Neural progenitor cell (in vitro differentiated cells): ENCODE results near the gene SULT1A3. TPM values are rescaled to one million over a fixed set of nuclear protein-coding genes. Genes with fewer than 3 reads are reported as not detected.
"Not testable (repeated sequence)": the region's sequence is repeated elsewhere in the genome, so short reads cannot be mapped to it uniquely, and the experiment has no call there.

Source experiments
- DNase-seq: peaks from one replicate; pipeline ENCODE4 v3.0.0-alpha.2; 2016; ENCODE audit warnings: low spot score
- H2AFZ ChIP-seq: fragments of 200-600 bp; sonication (generic); replicated peaks from 2 replicates; pipeline ENCODE4 v1.6.1; 2016; ENCODE audit warnings: antibody characterized with exemption
- H3F3A ChIP-seq: fragments of 200-600 bp; sonication (generic); 2 replicates; pipeline ENCODE4 v1.6.1; 2016; ENCODE audit warnings: antibody characterized with exemption, low read depth
- H3K27ac ChIP-seq: fragments of 200-600 bp; sonication (generic); 2 replicates; pipeline ENCODE4 v1.5.1; 2016; ENCODE audit warnings: mild to moderate bottlenecking
- H3K27me3 ChIP-seq: fragments of 200-600 bp; sonication (generic); 2 replicates; pipeline ENCODE4 v1.6.1; 2016; ENCODE audit warnings: mild to moderate bottlenecking, moderate library complexity
- H3K36me3 ChIP-seq: fragments of 200-600 bp; sonication (generic); 2 replicates; pipeline ENCODE4 v1.5.1; 2016
- H3K4me1 ChIP-seq: fragments of 200-600 bp; sonication (generic); 2 replicates; pipeline ENCODE4 v1.6.1; 2016; ENCODE audit warnings: mixed run types
- H3K4me2 ChIP-seq: fragments of 200-600 bp; sonication (generic); 2 replicates; pipeline ENCODE4 v1.6.1; 2016
- H3K4me3 ChIP-seq: fragments of 200-600 bp; sonication (generic); 2 replicates; pipeline ENCODE4 v1.5.1; 2016
- H3K79me2 ChIP-seq: fragments of 200-600 bp; sonication (generic); 2 replicates; pipeline ENCODE4 v1.6.1; 2016; ENCODE audit warnings: low read depth
- H3K9ac ChIP-seq: fragments of 200-600 bp; sonication (generic); 2 replicates; pipeline ENCODE4 v1.6.1; 2016
- H3K9me3 ChIP-seq: fragments of 200-600 bp; sonication (generic); 2 replicates; pipeline ENCODE4 v1.5.1; 2016; ENCODE audit warnings: low read depth
- H4K20me1 ChIP-seq: fragments of 200-600 bp; sonication (generic); 2 replicates; pipeline ENCODE4 v1.6.1; 2016; ENCODE audit warnings: low read depth
- H3K27ac Mint-ChIP-seq: 3 replicates; pipeline ENCODE4 v1.8.0; 2021; ENCODE audit warnings: mixed read lengths
- H3K27me3 Mint-ChIP-seq: 2 replicates; pipeline ENCODE4 v1.8.0; 2022; ENCODE audit warnings: low read depth, mild to moderate bottlenecking, inconsistent platforms, moderate library complexity, mixed read lengths; ENCODE audit not compliant: insufficient read depth
- H3K36me3 Mint-ChIP-seq: 3 replicates; pipeline ENCODE4 v1.8.0; 2021; ENCODE audit warnings: mixed read lengths
- H3K4me1 Mint-ChIP-seq: 3 replicates; pipeline ENCODE4 v1.8.0; 2021; ENCODE audit warnings: mixed read lengths
- H3K4me3 Mint-ChIP-seq: 3 replicates; pipeline ENCODE4 v1.8.0; 2021; ENCODE audit warnings: mild to moderate bottlenecking, moderate library complexity, mixed read lengths
- H3K9me3 Mint-ChIP-seq: 3 replicates; pipeline ENCODE4 v1.8.0; 2020; ENCODE audit warnings: mixed read lengths
- small RNA-seq: library from RNA; depleted of rRNA; stranded (forward); fragments of <200 nt; gene quantifications from one replicate; pipeline ENCODE3, GENCODE V24; 2015
- total RNA-seq: library from RNA; depleted of rRNA; stranded (reverse); fragments of >200 nt; gene quantifications from 2 replicates; pipeline ENCODE4 v1.2.3, GENCODE V29; 2015; ENCODE audit warnings: low replicate concordance

The SULT1A3 gene
- total RNA-seq, 1 donor from 2014 or later, result 6.2 TPM

DNA sequence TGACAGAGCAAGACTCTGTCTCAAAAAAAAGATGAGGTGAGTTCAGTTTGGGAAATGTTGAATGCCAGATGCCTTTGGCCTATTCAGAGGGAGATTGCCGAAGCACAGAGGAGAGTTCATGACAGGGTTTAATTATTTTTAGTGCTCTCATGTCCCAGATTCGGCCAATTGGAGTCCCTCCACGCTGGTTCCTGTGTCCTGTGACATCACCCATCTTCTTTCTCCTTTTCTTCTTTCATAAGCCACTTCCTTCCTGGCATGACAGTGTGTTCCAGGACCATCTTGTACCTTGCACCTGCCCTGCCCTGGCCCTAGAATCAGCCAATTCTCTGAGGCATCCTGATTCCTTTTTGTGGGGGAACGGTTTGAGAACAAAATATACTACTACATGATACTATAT is 12.4 kb downstream of the SULT1A3 start:
- H3K4me3 ChIP-seq, H3K4me1 ChIP-seq, H2AFZ ChIP-seq, H3K4me3 Mint-ChIP-seq, H3K9me3 Mint-ChIP-seq, H3K36me3 ChIP-seq, H3K27ac ChIP-seq, H3K9ac ChIP-seq, H3K9me3 ChIP-seq, H3K27ac Mint-ChIP-seq, H4K20me1 ChIP-seq, DNase-seq, H3K36me3 Mint-ChIP-seq, H3K4me1 Mint-ChIP-seq, H3K79me2 ChIP-seq, H3K27me3 ChIP-seq, H3K4me2 ChIP-seq, H3F3A ChIP-seq, H3K27me3 Mint-ChIP-seq: not testable (repeated sequence)

DNA sequence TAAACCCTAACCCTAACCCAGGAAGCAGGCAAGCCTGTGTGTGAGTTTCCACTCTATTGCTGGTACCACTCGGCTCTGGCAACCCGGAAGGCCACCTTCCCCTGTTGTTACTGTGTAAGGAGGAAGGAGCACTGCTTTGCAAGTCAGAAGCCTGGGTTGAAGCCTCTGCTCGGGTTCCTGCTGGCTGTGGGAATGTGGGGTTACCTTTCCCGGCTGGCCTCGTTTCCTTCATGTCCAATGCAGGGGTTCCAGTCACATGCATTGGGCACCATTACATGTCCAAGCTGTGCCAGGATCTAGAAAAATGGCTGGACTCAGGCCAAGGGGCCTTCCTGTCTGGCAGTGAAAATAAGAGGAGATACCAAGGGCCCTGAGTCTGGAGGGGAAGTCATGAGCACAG is 18.0 kb downstream of the SULT1A3 start:
- not testable (repeated sequence) for H3K36me3 Mint-ChIP-seq, H3F3A ChIP-seq, H3K27me3 ChIP-seq, DNase-seq, H3K4me3 Mint-ChIP-seq, H3K9ac ChIP-seq, H3K36me3 ChIP-seq, H3K27me3 Mint-ChIP-seq, H3K9me3 Mint-ChIP-seq, H4K20me1 ChIP-seq, H3K27ac ChIP-seq, H3K9me3 ChIP-seq, H3K4me2 ChIP-seq, H3K4me3 ChIP-seq, H3K27ac Mint-ChIP-seq, H3K79me2 ChIP-seq, H2AFZ ChIP-seq, H3K4me1 Mint-ChIP-seq, H3K4me1 ChIP-seq

DNA sequence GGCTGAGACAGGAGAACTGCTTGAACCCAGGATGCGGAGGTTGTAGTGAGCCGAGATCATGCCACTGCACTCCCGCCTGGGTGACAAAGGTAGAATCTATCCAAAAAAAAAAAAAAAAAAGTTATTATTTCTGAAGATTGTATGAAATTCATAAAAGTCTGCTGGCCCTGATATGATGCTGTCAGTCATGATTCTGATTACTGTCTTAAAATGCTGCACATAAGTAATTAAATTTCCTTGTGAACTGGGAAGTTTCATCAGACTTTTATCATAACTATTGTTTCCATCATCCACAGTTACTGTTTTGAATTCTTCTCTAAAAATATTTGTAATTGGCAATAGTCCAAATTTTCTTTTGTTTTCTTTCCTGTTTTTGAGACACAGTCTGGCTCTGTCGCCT is 49.3 kb downstream of the SULT1A3 start, which contains the start of gene NPIPB13:
Gene NPIPB13 (minus strand): TSS at position 101 of the 400 bp plus-strand sequence. CDS start 2,906 bp downstream, outside the sequence.
- not testable (repeated sequence) for H3K36me3 ChIP-seq, H3K79me2 ChIP-seq, H3K27ac ChIP-seq, H4K20me1 ChIP-seq, H3K4me1 ChIP-seq, H3K9ac ChIP-seq, H3K27me3 ChIP-seq, H3F3A ChIP-seq, H3K4me3 ChIP-seq, H3K9me3 Mint-ChIP-seq, DNase-seq, H2AFZ ChIP-seq, H3K4me1 Mint-ChIP-seq, H3K4me2 ChIP-seq, H3K9me3 ChIP-seq, H3K36me3 Mint-ChIP-seq, H3K27ac Mint-ChIP-seq, H3K4me3 Mint-ChIP-seq, H3K27me3 Mint-ChIP-seq

Small RNA genes lying within 50 kb of the gene (small RNA-seq; reads per million reads assigned to genes)
- not detected for gene AC106782.4

Other genes with a start within 250 kb of the SULT1A3 start
- 50.7 and 123 TPM in 2 replicates for gene TMEM219, start 237.2 kb upstream of the SULT1A3 start, total RNA-seq
- 13.8 and 49.9 TPM in 2 replicates for gene TAOK2, start 225.4 kb upstream of the SULT1A3 start, total RNA-seq
- 4.7 and 14.1 TPM in 2 replicates for gene HIRIP3, start 203.6 kb upstream of the SULT1A3 start, total RNA-seq
- 104 and 129 TPM in 2 replicates for gene INO80E, start 203.0 kb upstream of the SULT1A3 start, total RNA-seq
- 3.1 and 8.1 TPM in 2 replicates for gene DOC2A, start 188.2 kb upstream of the SULT1A3 start, total RNA-seq
- gene C16orf92, start 176.1 kb upstream of the SULT1A3 start, total RNA-seq, result not detected in 2 replicates
- gene TLCD3B, start 168.0 kb upstream of the SULT1A3 start, total RNA-seq, result 2.4 and 9.0 TPM in 2 replicates
- 469 and 981 TPM in 2 replicates for gene ALDOA, start 133.5 kb upstream of the SULT1A3 start, total RNA-seq
- 93.3 and 166 TPM in 2 replicates for gene PPP4C, start 123.3 kb upstream of the SULT1A3 start, total RNA-seq
- 0.39 and 2.8 TPM in 2 replicates for gene TBX6, start 107.3 kb upstream of the SULT1A3 start, total RNA-seq
- gene YPEL3, start 103.0 kb upstream of the SULT1A3 start, total RNA-seq, result 6.8 and 30.7 TPM in 2 replicates
- 0.12 and 0.13 TPM in 2 replicates for gene GDPD3, start 85.7 kb upstream of the SULT1A3 start, total RNA-seq
- 20.9 and 41.1 TPM in 2 replicates for gene MAPK3, start 76.0 kb upstream of the SULT1A3 start, total RNA-seq
- gene CORO1A, start 15.7 kb upstream of the SULT1A3 start, total RNA-seq, result 9.4 and 10.6 TPM in 2 replicates
- gene BOLA2B, start 5.6 kb upstream of the SULT1A3 start, total RNA-seq, result 90.4 and 133 TPM in 2 replicates
- gene SLX1A, start 5.4 kb upstream of the SULT1A3 start, total RNA-seq, result 10.4 and 31.7 TPM in 2 replicates
- gene NPIPB13, start 49.2 kb downstream of the SULT1A3 start, total RNA-seq, result 1.9 and 4.0 TPM in 2 replicates
- 30.4 and 55.1 TPM in 2 replicates for gene CD2BP2, start 156.1 kb downstream of the SULT1A3 start, total RNA-seq
- gene TBC1D10B, start 171.2 kb downstream of the SULT1A3 start, total RNA-seq, result 8.2 and 23.4 TPM in 2 replicates
- 0.68 and 4.1 TPM in 2 replicates for gene MYL11, start 175.5 kb downstream of the SULT1A3 start, total RNA-seq
- gene SEPTIN1, start 183.3 kb downstream of the SULT1A3 start, total RNA-seq, result 1.1 TPM in 1 of 2 replicates, not detected in the other
- gene ZNF48, start 196.2 kb downstream of the SULT1A3 start, total RNA-seq, result 39.3 and 41.8 TPM in 2 replicates
- gene ZNF771, start 208.4 kb downstream of the SULT1A3 start, total RNA-seq, result 6.0 and 17.7 TPM in 2 replicates
- 30.4 and 47.9 TPM in 2 replicates for gene DCTPP1, start 230.8 kb downstream of the SULT1A3 start, total RNA-seq
- gene SEPHS2, start 246.6 kb downstream of the SULT1A3 start, total RNA-seq, result 9.0 and 13.9 TPM in 2 replicates